Skeletal muscle cell (primary cell): ENCODE results near the gene CWC25.
"Not testable (repeated sequence)": the region's sequence is repeated elsewhere in the genome, so short reads cannot be mapped to it uniquely, and the experiment has no call there.

Experiments used
- DNase-seq: peaks from one replicate; pipeline ENCODE4 v3.0.0-alpha.2; 2010; ENCODE audit warnings: low read depth
- H3K4me3 ChIP-seq: 2 replicates; pipeline ENCODE4 v1.5.1; 2011; ENCODE audit warnings: low read depth, mild to moderate bottlenecking, control low read depth, low read length, moderate library complexity

CWC25 gene

GRCh38 chr17:38824899-38825761, at the start of gene CWC25:
Gene CWC25 (minus strand): TSS chr17:38825321. CDS start chr17:38825183, 138 bp downstream.
- peak within 1 kb of the TSS; percentile 96 for H3K4me3 ChIP-seq
- peak; percentile 88 for DNase-seq

DNA sequence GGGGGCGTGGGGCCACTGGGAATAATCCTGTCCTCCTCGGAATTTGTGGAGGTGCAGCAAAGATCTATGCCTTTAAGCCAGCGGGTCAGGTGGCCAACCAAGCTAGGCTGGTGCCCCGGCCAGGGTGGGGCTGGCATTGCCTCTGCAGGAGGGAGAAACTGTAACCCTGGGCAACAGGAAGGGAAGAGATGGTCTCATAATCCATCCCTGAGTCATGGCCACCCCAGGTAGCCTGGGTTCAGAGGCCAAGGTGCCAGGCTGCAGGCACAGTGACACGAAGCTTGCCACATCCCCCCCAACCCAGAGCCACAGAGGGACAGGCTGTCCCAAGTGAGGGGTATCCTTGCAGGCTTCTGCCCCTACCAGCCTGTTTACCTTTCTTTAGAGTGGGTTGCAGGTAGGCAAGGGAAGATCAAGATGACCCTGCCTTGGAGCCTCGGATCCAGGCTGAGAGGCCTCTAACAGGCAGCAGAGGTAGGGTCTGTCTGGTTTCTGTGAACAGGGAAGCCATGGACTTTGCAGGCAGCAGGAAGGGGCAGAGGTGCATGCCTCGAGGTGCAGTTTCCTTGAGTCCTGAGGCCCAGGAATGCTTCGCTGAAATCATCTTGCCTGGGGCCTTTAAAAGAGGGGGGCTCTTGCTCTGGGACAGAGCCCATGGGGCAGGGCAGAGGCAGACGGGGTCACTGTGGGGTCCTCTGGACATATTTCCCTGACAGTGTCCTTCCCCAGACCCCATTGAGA, 48.7 kb upstream of the CWC25 start:
- H3K4me3 ChIP-seq, result peak overlapping the region; percentile 8
- no peak for DNase-seq

DNA sequence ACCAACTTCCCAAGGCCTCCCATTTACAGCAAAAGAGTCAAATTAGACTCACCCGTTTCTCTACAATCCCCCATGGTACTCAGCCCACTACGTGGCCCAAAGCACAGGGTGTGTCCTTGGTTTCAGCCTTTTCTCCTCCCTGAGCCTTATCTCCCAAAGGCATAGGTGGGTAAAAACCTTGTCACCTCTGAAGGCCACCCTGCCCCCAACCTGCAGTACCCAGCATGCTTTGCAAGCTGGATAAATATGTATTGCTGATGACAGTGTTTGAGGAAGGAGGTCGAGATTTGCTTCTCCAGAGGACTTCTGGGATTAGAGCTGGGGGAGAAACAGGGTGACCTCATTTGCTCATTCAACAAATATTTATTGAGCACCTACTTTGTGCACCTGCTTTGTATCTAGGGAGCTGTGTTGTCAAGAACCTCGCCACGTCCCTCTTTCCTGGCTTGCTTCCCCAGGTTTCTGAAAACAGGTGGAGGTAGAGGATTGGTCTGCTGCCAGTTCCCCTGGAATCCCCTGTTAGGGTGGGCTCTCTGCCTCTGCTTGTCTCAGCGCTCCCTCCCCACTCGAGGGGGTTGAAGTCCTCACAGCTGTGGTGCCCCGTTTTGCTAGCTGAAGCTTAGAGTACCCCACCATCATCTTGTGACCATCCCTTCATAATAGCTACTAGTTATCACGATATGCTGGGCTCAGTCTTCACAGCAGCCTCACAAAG, 47.7 kb upstream of the CWC25 start:
- peak overlapping the region; percentile 100 for H3K4me3 ChIP-seq
- no peak for DNase-seq

- peak overlapping the region; percentile 100 for H3K4me3 ChIP-seq
- no peak for DNase-seq
Measured at GRCh38 chr17:38872027-38872511, 46.9 kb upstream of the CWC25 start.

- peak overlapping the region; percentile 100 for H3K4me3 ChIP-seq
- DNase-seq, result no peak
Measured at GRCh38 chr17:38871247-38872015, 46.3 kb upstream of the CWC25 start.

- no peak for DNase-seq
- H3K4me3 ChIP-seq, result peak overlapping the region; percentile 100
Measured at GRCh38 chr17:38870259-38871165, 45.4 kb upstream of the CWC25 start.

DNA sequence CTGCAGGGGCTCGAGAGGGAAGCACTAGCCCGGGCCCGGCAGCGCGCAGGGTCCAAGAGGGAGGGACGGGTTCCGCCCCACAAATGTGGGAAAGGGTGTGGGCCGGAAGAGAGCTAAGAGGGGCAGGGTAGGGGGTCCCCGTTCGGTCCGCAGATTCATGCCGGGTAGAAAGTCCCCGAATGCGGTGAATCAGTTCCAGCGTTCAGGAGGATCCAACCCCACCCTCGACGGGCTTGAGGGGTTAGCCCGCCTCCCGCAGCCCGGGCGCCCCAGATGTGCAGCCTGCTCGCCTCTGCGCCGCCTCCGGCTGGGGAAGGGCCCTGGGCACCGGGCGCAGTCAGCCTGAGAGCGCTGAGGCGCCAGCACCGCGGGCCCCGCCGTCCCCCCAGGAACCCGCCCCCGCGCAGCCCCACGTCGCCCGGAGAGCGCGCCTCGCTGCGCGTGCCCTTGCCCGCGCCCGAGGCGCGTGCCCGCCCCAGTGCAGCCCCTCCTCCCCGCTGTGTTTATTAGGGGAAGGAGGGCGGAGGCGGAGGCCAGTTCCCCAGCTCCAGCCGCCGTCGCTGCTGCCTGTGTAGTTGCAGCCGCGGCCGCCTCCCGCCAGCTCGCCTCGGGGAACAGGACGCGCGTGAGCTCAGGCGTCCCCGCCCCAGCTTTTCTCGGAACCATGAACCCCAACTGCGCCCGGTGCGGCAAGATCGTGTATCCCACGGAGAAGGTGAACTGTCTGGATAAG, 44.6 kb upstream of the CWC25 start, which contains the start of gene LASP1:
TSS of gene LASP1 (plus strand) at position 533 of the 733 bp plus-strand sequence. CDS start at position 665, 132 bp downstream.
- DNase-seq, result peak; percentile 66
- peak within 1 kb of the TSS; percentile 100 for H3K4me3 ChIP-seq

DNA sequence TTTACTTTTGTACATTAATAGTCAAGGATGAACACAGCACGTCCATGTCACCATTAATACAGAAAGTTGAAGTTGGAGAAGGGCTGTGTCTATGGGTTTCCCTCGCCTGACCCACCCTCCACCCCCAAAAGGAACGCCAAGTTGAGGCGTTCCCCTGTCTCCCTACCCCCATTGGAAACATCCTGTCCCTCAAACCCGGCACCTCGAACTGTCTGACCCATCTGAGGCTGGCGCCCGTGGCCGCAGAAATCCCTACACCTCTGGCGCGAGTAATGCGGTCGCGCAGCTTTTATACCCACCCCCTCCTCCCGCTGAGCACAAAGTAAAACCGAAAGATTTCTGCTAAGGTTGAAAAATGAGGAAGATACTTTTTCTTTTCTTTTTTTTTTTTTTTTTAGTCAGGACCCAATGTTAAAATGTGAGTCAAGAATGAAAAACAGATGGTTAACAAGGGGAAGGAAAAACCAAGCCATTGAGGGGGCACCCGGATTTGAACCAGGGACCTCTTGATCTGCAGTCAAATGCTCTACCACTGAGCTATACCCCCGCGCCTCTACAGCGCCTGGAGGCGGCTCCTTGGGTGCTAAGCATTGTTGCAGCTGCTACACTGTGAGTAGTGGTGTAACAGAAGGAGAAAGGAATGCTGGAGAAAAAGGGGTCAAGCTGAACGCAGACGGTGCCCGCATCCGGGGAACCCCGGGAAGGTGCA, 43.9 kb upstream of the CWC25 start:
- peak overlapping the region; percentile 100 for H3K4me3 ChIP-seq
- no peak for DNase-seq

GRCh38 chr17:38867968-38868816, 43.1 kb upstream of the CWC25 start:
- DNase-seq, result no peak
- peak overlapping the region; percentile 100 for H3K4me3 ChIP-seq

GRCh38 chr17:38867179-38867967, 42.3 kb upstream of the CWC25 start:
- peak overlapping the region; percentile 100 for H3K4me3 ChIP-seq
- no peak for DNase-seq

DNA sequence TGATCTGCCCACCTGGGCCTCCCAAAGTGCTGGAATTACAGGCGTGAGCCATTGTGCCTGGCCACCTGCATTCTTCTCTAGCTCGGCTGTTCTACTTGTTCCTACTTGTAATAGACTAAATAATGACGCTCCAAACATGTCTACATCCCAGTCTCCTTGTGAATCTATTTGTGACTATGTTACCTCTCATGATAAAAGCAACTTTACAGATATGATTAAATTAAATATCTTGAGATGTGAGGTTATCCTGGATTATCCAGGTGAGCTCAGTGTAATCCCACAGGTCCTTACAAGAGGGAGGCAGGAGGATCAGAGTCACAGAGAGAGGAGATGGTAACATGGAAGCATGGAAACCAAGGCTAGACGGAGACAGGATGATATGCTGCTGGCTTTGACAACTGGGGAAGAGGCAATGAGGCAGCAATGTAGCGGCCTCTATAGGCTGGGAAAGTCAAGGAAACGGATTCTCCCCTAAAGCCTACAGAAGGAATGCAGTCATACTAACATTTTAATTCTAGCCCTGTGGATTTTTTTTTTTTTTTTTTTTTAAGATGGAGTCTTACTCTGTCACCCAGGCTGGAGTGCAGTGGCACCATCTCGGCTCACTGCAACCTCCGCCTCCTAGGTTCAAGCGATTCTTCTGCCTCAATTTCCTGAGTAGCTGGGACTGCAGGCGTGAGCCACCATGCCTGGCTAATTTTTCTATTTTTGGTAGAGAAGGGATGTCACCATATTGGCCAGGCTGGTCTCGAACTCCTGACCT, 39.7 kb upstream of the CWC25 start:
- no peak for DNase-seq
- no peak overlapping the region for H3K4me3 ChIP-seq

DNA sequence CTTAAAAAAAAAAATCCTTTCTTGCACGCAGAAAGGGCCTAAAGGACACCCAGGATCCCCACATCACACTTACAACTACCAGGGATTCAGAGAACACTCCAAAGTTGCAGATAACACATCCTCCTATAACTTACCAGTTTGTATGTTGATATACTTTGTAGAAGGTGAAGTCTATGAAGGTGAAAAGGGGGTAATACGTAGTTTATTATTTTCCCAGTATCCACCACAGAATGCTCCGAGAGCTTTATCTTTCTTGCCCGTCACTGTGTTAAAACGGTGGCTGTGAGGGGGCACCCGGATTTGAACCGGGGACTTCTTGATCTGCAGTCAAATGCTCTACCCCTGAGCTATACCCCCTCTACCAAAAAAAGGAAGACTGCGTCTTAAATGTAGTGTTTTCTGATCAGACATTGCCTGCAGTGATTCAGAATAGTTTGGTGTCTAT, 36.3 kb upstream of the CWC25 start:
- H3K4me3 ChIP-seq, result no peak overlapping the region
- no peak for DNase-seq

- H3K4me3 ChIP-seq, result no peak overlapping the region
- DNase-seq, result no peak
Measured at GRCh38 chr17:38857271-38857670, 32.1 kb upstream of the CWC25 start.

GRCh38 chr17:38855101-38855714, 30.1 kb upstream of the CWC25 start:
- not testable (repeated sequence) for DNase-seq, H3K4me3 ChIP-seq
